ENCODE data around the gene MOXD1. TPM values are rescaled to one million over a fixed set of nuclear protein-coding genes. Genes with fewer than 3 reads are reported as not detected.
A peak's percentile ranks its signal among the peaks of the same experiment; 100 is the strongest.
"Not testable (repeated sequence)": the region's sequence is repeated elsewhere in the genome, so short reads cannot be mapped to it uniquely, and the experiment has no call there.

The MOXD1 gene
- total RNA-seq, 1 donor from 2014 or later, result 4.5 TPM

DNA sequence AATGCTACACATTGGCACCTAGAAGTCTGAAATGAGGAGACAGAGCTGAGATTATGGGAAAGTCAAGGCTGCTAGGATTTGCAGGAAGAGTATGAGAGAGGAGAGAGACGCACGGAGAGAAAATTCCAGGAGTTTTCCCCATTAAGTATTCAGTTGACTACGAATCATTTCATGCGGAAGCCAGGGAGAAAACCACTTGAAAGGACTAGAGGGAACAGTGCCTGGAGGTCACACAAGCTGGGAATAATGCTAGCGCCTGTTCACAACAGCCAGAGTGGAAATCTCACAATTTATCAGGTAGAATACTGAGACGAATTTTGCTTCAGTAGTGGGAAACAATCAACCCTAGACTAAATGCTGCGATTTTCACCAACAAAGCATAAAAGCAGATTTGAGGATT lies 118.6 kb downstream of the MOXD1 start:
- DNase-seq (ENCODE audit: low read depth), result no peak

DNA sequence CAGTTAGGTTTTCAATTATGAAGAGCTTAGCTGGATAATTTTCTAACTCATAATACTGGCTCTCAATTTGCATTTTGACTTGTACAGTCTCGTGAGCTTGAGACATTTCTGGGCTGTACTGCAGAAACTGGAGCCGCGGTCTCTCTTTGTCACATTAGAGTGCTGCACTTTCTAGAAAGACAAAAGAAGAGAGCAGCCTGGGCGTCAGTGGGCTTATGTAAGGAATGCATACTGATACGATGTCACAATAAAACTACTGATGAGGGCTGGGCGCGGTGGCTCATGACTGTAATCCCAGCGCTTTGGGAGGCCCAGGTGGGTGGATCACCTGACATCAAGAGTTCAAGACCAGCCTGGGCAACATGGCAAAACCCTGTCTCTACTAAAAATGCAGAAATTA lies 120.8 kb downstream of the MOXD1 start:
- DNase-seq (ENCODE audit: low read depth), result no peak

DNA sequence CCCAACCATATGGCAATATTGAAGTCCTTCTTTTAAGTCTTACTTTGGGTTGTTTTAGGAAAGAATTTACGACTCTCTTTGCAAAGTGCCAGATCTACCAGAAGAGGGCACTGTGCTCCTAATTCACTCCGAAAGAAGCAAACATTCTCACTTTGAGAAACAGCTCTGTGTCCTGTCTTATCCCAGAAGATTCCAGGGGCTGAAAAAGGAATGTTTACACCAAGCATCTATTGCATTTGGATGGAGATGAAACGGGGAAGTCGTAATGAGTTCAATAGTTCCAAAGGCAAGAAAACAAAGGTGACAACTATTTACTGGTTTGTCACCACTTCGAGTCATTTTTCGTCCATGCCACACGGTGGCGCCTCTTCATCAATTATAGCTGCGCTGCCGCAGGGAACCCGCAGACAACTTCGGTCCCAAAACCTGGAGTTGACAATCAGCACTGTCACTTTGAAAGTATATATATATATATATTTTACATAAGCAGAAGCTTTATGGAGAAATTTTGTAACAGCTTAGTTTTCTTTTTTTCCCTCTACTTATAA lies 121.6 kb downstream of the MOXD1 start:
- DNase-seq (ENCODE audit: low read depth), result peak; percentile 83

DNA sequence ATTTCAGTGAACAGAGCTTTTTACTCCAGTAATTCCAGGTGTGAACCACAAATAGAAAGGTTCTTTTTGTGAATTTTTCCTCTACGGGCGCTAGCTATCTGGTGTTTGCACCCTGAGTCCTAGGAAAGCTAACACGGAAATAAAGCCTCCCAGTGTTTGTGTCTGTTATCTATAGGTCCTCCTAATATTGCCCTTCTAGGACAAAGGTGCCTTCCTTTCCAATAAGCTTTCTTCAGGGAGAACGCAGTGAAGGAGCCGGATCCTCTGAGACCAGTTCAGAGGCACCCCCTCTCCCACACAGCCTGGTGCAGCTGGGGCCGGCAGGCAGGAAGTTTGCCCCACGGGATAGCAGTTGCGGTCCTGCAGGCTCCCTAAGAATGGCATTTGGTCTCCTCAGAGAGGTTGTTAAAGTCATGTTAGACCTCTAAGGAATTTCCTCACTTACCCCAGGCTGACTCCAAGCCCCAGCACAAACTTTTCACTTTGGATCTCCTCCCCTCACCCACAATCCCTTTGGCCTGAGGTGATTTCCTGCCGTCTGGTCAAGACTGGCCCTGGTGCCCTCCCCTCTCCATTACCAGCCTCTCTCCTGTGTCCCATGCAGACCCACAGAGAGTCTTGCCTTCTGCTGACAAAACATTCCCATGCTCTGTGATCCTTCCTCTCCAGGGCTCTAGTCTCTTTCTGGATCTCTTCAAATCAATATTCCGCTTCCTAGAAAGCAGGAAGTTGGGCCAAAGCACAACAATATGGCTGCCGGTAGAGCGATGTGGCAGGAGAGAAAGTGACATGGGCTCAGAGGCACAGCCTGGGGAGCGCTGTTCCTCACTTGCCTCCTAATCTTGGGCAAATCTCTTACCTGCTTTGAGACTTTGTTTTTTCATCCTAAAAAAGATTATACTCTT lies 126.0 kb downstream of the MOXD1 start:
- DNase-seq (ENCODE audit: low read depth), result peak; percentile 18

DNA sequence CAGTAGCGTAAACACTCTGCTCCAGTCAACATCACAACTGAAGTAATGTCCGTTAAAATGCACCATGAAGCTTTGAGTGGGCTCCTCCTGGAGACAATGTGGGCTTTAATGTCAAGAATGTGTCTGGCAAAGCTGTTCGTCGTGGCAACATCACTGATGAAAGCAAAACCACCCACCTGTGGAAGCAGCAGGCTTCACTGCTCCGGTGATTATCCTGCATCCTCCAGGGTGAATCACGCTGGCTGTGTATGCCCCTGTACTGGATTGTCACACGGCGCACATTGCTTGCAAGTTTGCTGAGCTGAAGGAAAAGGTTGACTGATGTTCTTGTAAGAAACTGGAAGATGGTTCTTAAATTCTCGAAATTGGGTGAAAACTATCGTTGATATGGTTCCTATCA lies 128.5 kb downstream of the MOXD1 start:
- DNase-seq (ENCODE audit: low read depth), result no peak

DNA sequence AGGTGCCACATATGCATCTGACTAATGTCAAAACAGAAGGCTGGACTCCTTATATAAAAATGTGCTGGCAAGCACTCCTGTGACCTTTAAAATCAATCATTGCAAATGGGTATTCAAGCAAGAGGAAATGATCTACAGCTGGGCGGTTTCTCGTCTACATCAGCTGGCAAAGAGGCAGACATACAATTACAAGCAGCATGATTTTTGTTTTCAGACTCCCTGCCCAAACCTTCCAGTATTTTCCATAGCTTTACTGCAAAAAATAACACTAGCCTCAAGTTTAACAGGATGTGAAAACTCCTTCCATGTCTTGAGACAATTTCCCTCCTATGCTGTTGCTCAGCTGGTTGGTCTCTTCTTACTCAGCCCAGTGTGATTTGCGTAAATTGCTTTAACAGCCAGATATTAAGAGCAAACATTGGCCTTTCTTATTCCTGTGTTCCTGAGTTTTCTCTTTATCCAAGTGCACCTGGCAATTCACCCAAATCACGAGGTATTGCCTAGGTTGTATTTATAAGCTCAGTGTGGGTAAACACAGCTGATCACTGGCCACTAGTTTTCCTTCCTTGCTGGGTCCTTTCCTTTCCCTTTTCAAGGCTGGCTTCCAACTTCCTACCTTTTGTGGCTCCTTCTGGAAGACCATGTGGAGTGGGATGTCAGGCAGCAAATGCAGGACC lies 130.4 kb downstream of the MOXD1 start:
- DNase-seq (ENCODE audit: low read depth), result no peak

DNA sequence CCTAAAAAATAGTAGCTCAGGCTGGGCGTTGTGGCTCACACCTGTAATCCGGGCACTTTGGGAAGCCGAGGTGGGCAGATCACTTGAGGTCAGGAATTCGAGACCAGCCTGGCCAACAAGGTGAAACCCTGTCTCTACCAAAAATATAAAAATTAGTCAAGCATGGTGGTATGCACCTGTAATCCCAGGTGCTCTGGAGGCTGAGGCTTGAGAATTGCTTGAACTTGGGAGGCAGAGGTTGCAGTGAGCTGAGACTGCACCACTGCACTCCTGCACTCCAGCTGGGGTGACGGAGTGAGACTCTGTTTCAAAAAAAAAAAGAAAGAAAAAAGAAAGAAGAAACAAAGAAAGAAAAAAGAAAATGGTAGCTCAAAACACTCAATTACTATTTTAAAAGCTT lies 132.6 kb downstream of the MOXD1 start:
- not testable (repeated sequence) for DNase-seq (ENCODE audit: low read depth)

DNA sequence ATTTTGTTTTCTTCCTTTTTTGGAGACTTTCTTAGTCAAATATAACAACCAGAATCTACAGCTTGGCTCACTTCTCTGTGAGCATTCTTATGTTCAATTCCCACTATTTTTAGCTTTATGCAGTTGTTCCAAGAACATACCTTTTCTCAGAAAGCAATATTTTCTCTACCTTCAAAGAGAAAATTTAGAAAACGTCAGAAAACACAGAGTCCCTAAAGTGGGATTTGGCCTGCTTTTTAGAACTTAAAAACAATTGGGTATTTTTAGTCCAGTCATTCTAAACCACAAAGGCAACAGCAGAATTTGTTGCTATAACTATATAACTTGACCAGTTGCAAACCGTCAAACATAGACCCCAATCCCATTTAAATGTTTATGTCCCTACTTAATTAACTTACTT lies 133.1 kb downstream of the MOXD1 start:
- DNase-seq (ENCODE audit: low read depth), result no peak

DNA sequence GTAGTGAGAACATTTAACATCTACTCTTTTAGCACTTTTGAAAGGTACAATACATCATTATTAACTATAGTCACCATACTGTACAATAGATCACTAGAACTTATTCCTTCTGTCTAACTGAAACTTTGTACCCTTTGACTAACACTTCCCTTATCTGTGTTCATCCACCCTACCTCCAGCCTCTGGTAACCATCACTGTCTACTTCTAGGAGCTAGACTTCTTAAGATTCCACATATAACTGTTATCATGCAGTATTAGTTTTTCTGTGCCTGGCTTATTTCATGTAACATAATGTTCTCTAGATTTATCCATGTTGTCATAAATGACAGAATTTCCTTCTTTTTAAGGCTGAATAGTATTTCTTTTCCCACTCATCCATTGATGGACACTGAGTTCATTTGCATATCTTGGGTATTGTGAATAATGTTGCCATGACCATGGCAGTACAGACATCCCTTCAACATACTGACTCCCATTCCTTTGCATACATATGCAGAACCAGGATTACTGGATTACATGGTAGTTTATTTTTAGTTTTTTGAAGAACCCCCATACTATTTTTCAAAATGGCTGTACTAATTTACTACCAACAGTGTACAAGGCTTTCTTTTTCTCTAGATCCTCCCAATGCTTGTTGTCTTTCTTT lies 135.7 kb downstream of the MOXD1 start:
- DNase-seq (ENCODE audit: low read depth), result no peak

DNA sequence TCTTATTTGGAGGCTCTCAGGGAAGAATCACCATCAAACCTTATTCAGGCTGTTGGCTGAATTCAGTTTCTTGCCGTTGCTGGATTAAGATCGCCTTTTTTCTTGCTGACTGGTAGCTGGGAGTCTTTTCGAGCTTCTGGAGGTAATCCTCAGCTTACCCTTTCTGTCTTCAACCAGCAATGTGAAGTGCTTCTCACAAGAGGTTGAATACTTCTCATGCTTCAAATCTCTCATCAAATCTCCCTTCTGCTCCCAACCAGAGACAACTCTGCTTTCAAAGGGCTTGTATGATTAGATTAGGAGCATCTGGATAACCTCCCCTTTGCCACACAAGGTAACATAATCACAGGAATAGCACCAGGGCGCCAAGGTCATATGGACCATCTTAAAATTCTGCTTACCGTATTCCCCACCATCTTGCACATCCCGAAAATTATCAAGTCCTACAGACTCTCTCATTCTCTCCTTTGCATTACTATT lies 137.2 kb downstream of the MOXD1 start:
- DNase-seq (ENCODE audit: low read depth), result no peak

DNA sequence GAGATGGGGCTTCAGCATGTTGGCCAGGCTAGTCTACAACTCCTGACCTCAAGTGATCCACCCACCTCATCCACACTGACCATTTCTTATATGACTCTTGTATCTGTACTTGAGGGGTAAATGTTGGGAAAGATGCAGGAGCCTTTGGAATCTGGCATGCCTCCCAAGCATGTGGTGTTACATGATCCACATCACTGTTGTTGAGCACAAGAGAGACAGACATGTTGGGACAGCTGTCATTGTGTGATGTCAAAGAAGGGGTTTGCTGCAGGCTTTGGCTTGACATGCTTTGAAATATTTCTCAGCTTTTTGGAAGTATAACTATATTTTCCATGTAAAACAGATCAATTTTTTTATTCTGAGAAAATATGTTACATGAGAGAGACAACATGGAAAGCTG lies 139.9 kb downstream of the MOXD1 start:
- peak; percentile 95 for DNase-seq (ENCODE audit: low read depth)

DNA sequence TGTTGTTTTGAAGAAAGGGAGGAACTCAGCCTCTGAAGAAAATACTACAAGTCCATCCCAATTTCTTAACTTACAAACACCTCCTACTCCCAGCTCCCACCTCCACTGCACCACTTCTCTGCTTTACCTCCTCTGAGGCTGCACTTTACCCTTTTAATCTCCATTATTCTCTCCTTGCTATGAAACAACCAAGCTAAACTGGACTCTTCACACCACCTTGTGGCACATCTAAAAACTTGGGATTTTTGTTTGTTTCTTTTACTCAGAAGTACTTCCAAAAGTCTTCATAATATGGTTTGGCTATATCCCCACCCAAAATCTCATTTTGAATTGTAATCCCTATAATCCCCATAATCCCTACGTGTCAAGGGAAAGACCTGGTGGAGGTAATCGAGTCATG lies 142.2 kb downstream of the MOXD1 start:
- peak; percentile 26 for DNase-seq (ENCODE audit: low read depth)

DNA sequence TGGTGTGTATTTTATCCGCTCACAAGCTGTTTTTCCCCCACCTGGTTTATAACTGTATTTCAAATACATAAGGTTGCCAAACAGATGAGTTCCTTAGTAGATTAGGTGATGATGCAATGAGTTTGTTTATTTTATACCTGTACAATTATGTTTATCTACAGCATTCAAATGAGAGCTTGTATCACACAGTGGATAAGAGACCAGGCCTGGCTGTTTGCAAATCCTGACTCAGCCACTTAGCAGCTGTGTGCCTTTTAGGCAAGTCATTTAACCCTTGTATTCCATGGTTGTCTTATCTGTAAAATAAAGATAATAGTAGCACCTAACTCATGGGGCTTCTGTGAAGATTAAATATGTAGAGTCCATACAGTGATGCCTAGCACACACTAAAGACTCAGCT lies 143.7 kb downstream of the MOXD1 start:
- DNase-seq (ENCODE audit: low read depth), result peak; percentile 36

DNA sequence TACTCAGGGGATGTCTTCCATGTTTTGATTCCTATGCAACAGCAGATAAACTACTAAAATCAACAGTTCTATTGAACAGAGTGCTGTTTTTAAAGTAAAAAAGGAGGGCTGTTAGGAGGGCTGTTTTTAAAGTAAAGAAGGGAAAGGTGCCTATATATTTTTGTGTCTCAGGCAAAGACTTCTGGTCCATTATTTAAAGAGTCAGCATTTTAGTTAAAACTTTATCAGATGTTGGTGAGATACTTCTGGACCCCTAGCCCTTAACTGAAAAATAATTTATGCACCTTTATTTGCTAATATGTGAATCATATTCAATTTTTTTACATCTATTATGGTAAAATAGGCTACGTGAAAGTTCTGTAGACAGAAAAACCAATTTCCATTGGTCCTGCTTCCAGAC lies 144.8 kb downstream of the MOXD1 start:
- no peak for DNase-seq (ENCODE audit: low read depth)

DNA sequence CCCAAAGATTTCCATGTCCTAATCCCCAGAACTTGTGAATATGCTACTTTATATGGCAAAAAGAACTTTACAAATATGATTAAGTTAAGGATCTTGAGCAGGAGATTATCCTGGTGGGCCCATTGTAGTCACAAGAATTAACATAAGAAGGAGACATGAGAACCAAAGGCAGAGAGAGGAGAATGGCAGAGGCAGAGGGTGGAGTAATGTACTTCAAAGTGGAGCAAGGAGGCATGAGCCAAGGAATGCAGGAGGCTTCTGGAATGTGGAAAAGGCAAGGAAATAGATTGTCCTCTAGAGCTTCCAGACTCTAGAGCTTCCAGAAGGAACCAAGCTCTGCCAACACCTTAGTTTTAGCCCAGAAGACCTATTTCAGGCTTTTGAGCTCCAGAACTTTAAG lies 147.4 kb downstream of the MOXD1 start:
- no peak for DNase-seq (ENCODE audit: low read depth)

DNA sequence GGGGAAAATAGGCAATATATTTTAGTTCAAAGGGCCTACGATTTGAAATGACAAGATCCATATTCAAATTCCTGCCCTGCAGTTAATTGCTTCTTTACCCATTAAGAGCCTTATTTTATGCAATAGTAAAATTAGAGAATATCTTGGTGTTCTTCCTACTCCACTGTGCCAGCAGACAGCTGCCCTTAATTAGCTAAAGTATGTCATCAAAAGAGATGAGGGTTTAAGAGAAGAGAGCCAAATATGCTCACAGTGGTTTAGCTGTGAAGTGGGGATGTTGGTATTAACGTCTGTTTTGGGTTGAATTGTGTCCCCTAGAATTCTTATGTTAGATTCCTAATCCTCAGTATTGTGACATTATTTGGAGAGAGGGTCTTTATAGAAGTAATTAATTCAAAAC lies 148.1 kb downstream of the MOXD1 start:
- no peak for DNase-seq (ENCODE audit: low read depth)

DNA sequence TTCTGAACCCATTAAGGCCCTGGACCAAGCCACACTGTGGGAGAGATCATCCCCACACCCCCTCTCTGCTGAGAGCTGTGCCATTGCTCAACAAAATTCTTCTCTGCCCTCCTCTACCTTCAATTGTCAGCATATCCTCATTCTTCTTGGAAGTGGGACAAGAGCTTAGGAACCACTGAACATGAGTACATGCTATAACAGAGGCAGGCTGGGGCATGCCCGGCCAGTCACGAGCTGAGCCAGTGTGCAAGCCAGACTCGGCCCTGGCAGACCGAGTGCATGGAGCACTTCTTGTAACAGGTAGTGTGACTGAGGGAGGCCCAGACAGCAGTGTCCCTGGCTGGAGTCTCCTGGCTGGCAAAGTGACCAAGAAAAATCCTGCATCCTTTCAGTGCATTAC lies 149.2 kb downstream of the MOXD1 start:
- no peak for DNase-seq (ENCODE audit: low read depth)

DNA sequence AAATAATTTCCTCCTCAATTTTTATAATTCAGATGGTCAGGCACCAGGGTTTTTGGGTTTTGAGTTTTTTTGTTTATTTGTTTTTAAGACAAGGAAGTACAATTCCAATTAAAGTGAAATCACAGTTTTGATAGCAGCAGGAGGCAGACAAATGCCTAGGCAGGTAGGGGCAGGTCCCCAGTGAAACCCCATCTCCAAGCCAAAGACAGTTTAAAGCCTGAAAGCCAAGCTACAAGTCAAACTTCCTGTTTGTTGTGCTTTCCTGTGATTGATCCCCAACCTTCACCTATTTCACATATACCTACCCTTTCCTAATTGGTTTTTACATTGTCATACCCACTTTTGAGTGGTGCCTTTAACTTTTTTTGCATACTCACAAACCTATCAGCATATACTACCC lies 149.6 kb downstream of the MOXD1 start:
- no peak for DNase-seq (ENCODE audit: low read depth)

DNA sequence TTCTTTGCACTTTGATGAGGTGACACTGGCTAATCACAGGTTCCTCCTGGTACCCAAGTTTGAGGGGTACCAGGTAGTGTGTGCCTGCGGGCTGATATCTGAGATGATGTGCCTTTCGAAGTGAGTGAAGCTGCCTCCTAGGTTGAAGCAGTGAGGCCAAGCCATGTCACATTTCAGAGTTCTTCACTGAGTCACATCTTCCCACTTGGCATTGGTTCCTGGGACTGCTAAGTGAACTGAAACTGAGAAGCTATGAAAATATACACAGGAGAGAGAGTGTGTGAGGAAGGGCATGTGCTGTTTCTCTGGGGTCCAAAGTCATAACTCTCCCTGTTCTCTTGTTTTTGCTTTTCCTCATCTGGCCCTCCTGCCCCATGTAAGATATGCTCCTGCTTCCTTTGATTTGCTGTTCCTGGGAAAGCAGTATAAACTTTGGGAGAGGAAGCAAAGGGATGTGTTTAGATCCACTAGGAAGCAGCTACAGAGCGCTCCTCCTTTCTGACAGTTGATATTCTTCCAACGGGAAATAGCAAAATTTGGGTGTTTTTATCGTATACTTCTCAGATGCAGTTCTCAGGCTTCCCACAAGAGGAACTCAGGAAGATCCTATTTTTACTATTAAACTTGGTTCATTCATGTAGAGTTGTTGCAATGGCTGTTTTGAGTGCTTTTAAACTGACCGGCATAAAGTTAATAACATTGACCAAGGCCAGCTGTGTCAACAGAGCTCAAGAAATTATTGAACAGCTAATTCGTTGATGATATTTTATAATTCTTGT lies 153.7 kb downstream of the MOXD1 start:
- DNase-seq (ENCODE audit: low read depth), result peak; percentile 13

DNA sequence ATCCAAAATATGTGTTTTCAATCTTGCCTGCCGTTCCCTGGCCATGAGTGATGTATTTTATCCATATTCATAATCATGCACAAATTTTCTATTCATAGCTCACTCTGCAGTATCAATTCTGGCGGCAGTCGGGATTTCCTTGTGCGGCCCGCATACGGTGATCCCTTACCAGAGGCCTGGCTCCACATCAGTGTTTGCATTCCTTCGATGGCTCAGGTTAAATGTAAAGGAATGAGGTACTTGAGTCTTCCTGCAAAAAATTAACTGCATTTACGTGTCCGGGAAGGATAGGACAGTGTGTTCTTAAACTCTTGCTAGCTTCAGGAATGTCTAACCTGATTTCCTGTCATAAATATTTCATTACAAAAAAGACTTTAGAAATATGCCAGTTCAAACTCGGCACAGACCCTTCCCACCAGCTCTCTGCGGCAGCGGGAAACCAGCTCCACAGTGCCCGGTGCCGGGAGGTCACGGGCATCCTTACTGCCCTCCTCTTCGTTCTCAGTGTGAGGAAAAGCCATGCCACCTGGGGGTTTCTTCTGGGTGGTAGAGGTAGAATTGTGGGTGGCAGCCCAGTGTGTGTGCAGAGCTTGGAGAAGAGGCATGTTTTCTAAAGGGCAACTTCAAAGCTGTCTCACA lies 154.5 kb downstream of the MOXD1 start:
- no peak for DNase-seq (ENCODE audit: low read depth)

Measured in myocyte (in vitro differentiated cells).